Measurements from ENCODE around the gene POLR3B.

The POLR3B gene

DNA sequence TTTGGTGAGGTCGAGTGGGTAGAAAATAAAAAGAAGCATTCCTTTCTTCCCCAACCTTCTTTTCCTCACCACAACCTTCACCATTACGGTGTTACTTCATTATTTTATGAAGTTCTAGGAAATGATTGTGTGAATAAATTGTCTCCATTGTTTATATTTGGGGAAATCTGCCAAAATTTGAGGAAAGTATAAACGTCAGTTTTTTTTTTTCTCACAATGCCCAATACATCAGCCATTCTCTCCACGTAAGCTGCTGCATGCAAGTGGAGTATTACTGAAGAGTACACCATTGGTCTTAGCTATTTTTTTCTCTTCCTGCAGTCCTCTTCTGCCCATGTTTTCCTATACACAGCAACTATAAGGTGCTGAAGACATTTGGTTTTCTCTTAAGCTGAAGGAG, 9.1 kb upstream of the POLR3B start:
- DNase-seq, result no peak
- Histone ChIP-seq H3K4me3 (ENCODE audit: low read depth, low read length) (no peak overlapping the region), H3K9me3 (no peaks in the 10 kb centered on the region), H3K36me3 (no peaks in the 10 kb centered on the region), H3K4me1 (no peaks in the 10 kb centered on the region), H3K27me3 (peaks cover 8% of the 10 kb centered on the region; the same call in 1 of the 2 replicates)
- TF ChIP-seq, protein P1, sequence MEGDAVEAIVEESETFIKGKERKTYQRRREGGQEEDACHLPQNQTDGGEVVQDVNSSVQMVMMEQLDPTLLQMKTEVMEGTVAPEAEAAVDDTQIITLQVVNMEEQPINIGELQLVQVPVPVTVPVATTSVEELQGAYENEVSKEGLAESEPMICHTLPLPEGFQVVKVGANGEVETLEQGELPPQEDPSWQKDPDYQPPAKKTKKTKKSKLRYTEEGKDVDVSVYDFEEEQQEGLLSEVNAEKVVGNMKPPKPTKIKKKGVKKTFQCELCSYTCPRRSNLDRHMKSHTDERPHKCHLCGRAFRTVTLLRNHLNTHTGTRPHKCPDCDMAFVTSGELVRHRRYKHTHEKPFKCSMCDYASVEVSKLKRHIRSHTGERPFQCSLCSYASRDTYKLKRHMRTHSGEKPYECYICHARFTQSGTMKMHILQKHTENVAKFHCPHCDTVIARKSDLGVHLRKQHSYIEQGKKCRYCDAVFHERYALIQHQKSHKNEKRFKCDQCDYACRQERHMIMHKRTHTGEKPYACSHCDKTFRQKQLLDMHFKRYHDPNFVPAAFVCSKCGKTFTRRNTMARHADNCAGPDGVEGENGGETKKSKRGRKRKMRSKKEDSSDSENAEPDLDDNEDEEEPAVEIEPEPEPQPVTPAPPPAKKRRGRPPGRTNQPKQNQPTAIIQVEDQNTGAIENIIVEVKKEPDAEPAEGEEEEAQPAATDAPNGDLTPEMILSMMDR (IDR thresholded peaks at IDR 0.05; ENCODE audit: low read depth, low read length), result no peak

DNA sequence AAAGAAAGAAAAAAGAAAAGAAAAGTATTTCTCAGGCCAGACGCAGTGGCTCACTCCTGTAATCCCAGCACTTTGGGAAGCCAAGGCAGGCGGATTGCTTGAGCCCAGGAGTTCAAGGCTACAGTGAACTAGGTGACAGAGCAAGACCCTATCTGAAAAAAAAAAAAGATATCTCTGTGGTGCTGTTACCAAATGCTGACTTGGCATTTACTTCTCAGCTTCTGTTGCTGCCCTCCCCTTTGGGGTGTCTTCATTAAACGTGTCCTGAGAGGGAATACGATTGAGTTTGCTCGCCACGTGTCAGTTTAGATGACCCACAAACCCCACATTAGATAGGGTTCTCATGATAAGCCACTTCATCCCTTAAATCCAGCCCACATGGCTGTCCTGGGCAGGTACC, 4.4 kb upstream of the POLR3B start:
- H3K4me3 ChIP-seq (ENCODE audit: low read depth, low read length), result no peak overlapping the region
- TF ChIP-seq, protein P1 (IDR thresholded peaks at IDR 0.05; ENCODE audit: low read depth, low read length), result no peak
- no peaks in the 10 kb centered on the region for H3K36me3 ChIP-seq
- no peak for DNase-seq
- H3K9me3 ChIP-seq, result no peaks in the 10 kb centered on the region
- peaks cover 8% of the 10 kb centered on the region; the same call in 1 of the 2 replicates for H3K27me3 ChIP-seq
- no peaks in the 10 kb centered on the region for H3K4me1 ChIP-seq

DNA sequence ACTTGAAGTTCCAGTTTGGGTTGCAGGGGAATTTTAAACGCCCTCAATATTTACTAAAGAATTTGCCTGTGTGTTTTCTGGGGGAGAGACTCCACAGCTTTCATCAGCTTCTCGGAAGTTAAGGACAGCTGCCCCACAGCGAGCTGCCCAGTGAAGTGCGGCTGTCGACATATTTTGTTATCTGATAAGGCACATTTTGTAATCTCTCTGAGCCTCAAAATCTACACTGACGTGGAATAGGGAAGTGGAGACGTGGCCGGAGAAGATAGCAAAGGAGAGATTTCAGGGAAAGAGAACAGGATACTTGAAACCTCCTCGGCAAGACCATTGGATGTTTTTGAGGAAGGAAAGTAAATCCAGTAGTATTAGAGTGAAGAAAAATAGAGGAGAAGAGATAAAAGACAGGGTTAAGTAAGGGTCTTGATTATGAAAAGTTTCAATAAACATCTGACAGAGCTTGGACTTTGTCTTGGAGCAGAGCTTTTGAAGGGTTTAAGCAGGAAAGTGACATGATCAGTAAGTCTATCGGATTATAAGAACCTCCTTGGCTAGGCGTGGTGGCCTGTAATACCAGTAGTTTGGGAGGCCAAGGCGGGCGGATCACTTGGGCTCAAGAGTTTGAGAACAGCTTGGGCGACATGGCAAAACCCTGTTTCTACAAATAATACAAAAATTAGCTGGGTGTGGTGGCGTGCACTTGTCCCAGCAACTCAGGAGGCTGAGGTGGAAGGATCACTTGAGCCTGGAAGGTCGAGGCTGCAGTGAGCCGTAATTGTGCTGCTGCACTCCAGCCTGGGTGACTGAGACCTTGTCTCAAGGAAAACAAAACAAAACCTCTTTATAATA, 1.1 kb downstream of the POLR3B start:
- Histone ChIP-seq H3K4me3 (ENCODE audit: low read depth, low read length) (peak overlapping the region; percentile 93), H3K9me3 (no peaks in the 10 kb centered on the region), H3K4me1 (no peaks in the 10 kb centered on the region), H3K36me3 (no peaks in the 10 kb centered on the region), H3K27me3 (no peaks in the 10 kb centered on the region)
- DNase-seq, result peak; percentile 10
- TF ChIP-seq, protein P1 (IDR thresholded peaks at IDR 0.05; ENCODE audit: low read depth, low read length), result no peak

DNA sequence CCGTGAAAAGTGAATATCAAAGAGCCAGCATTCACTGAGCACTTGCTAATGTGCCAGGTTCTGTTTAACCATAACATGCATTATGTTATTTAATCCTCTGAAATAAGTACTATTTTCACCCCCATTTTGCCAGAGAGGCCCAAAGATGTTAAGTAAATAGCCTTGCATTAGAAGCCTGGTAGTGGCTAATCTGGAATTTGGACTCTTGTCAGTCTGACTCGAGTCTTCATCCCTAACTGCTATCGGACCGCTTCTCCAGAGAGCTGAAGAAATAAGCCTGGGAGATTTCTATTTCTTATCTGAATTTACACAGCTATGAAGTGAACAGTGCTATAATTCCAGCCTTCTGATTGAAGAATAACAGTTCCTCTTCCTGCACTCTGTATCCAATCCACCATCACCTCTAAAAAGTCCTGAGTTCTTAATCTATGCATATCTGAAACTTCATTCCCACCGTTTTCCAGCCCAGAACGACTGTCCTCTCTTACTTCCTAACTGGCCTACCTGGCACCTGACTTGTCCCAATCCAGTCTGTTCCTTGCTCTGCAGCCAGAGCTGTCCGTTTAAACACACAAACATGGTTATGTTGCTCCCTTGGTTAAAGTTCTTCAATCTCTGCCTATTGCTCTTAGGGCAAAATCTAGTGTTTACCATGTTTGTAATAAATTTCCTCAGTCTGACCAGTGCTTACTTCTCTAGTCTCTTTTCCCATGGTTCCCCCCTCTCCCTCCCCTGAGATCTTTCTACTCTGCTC, 2.3 kb downstream of the POLR3B start:
- Histone ChIP-seq H3K4me1 (no peaks in the 10 kb centered on the region), H3K27me3 (no peaks in the 10 kb centered on the region), H3K4me3 (ENCODE audit: low read depth, low read length) (no peak overlapping the region), H3K36me3 (no peaks in the 10 kb centered on the region; the same call in 1 of the 2 replicates), H3K9me3 (no peaks in the 10 kb centered on the region)
- TF ChIP-seq, protein P1 (IDR thresholded peaks at IDR 0.05; ENCODE audit: low read depth, low read length), result no peak
- no peak for DNase-seq

DNA sequence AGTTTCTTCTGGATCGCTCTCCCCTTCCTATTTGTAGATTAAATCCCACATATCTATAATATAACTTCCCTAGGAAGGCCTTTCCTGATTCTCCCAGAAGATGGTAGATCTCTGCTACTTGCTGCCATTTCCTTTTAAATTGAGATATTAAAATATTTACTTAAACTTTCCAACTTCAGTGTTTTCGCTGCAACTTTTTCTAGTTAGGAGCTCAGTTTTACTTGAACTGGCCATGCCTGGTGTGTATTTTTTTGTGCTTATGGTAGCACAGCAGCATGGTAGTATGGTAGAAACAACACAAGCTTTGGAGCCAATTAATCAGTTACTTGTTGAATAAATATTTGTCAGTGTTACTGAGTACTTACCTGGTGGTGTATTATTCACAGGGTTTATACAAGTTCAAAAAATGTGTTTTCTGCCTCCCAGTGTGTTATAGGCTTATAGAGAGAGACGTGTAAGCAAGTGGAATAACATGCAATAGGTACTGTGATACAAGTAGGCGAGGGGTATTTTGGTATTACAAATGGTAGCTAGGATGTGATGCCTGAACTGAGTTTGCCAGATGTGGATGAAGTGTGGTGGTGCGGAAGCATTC, 2.9 kb downstream of the POLR3B start:
- TF ChIP-seq, protein P1 (IDR thresholded peaks at IDR 0.05; ENCODE audit: low read depth, low read length), result no peak
- Histone ChIP-seq H3K4me1 (no peaks in the 10 kb centered on the region), H3K9me3 (no peaks in the 10 kb centered on the region), H3K4me3 (ENCODE audit: low read depth, low read length) (no peak overlapping the region), H3K27me3 (no peaks in the 10 kb centered on the region), H3K36me3 (no peaks in the 10 kb centered on the region; the same call in 1 of the 2 replicates)
- DNase-seq, result no peak

Measured in BE2C (cell line).